HTERT RPE-1 (cell line): ENCODE measurements around the gene FAM98C.

Experiments
- in situ Hi-C: fragments of 300-500 bp; cut with MboI; formaldehyde crosslinking; loops from 4 replicates; pipeline ENCODE4 v1.14.3; 2020; ENCODE audit warnings: low sequenced_read_pairs

The FAM98C gene

DNA sequence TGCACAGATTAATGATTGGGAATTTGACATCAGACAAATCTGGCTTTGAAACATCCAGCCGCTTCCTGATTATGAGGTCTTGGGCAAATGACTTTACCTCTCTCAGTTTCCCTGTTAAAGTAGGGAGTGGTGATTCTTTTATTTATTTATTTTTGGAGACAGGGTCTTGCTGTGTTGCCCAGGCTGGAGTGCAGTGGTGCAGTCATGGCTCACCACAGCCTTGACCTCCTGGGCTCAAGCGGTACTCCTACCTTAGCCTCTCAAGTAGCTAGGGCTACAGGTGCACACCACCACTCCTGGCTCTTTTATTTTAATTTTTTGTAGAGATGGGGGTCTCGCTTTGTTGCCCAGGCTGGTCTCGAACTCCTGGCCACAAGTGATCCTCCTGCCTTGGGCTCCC, 25.8 kb upstream of the FAM98C start:
- in situ Hi-C loops, result no loop called here

DNA sequence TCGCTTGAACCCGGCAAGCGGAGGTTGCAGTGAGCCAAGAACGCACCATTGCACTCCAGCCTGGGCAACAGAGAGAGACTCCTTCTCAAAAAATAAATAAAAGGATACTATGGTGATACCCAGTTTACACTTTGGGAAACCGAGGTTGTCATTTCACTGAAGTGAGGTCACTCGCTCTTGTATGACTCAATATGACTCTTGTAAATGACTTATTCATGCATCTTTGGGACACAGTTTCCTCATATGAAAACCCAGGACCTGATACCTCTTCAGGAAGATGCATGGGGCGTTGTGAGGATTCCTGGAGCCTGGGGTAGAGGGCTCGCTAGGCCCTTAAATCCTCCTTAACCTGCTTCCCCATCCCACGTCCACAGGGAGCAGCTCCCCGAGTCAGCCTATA, 24.0 kb upstream of the FAM98C start:
- in situ Hi-C loops, result no loop called here

DNA sequence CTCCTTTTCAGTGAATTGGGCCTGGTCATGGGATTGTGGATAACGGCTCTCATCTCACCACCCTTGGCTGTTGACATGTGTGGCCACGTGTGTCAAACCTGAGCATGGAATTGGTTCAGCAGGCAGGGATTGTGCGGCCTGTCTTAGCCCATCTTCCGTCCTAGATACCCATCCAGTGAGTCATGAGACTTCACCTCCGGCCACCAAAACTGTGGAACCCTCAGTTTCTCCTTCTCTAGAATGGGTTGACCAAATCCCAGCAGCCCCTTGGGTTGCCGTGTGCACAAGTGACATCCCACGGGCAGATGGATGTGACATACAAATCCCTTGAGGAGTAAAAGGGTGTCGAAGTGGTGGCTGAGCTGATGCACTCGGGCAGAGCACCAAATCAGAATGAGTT, 21.8 kb upstream of the FAM98C start:
- in situ Hi-C loops, result no loop called here

DNA sequence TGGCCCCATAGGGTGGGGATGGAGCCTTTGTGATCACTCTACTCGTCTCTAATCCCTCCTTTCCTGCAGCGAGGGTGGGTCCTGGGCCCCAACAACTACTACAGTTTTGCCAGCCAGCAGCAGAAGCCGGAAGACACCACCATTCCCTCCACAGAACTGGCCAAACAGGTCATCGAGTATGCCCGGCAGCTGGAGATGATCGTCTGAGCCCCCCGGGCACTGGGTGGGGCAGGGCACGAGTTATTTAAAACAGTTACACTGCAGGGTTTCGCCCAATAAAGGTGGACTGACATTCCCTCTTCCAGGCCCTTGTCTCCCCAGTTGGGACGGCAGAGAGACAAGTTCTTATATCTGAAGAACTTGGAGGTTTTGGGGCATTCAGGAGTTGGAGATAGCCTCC, 19.7 kb upstream of the FAM98C start:
- in situ Hi-C loops, result no loop called here

DNA sequence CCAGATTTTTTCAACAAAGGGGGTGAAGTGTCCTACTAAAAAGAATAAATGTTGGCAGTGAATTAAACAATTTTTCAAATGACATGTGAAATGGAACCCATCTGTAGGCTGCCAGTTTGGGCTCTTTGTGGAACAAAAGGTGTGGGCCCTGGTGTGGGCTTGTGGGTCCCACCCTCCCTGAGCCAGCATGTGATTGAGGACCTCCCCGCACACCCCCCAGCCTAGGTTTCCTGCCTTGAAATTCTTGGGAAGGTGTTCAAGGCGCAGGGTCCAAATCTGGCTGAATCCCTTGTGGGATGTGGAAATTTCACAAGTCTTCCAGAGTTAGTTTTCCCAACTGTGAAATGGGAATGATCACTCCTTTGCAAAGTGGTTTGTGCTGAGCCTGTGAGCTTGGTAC, 19.1 kb upstream of the FAM98C start:
- in situ Hi-C loops, result no loop called here

DNA sequence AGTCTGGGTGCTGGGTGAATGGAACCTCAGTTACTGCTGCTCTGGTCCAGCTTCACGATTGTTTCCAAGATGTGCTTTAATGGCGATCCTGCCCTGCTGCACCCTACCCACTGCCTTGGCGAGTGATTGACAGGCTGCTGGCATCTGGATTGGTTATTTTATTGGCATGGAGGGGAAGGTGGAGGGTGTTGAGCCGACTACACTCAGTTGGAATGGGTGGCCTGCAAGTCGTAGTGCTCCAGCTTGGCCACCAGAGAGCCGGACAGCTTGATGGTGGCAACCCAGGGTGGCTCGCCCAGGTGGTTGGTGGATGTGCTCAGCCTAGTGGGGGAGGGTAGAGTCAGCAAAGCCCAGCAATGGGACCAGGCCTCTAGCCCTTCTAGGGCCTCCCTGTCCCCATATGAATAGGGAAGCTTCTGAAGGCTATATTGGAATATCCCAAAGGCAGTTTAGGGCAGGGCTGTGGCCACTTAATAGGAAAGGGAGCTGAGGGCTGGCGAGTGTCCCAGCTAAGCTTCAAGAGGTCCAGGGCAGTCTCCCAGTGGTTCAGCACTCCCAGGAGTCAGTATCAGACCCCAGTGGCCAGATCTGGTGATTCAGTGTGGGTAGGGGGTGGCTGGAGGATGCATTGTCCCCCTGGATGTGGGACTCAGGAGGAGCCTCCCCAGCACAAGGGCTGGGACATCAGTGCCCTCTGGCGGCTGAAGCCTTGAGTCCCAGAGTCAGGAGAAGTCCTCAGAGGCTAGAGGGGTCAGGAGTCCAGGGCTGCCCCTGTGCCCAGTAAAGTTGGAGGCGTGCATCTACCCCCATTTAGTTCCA, 18.5 kb upstream of the FAM98C start:
- in situ Hi-C loops, result no loop called here

DNA sequence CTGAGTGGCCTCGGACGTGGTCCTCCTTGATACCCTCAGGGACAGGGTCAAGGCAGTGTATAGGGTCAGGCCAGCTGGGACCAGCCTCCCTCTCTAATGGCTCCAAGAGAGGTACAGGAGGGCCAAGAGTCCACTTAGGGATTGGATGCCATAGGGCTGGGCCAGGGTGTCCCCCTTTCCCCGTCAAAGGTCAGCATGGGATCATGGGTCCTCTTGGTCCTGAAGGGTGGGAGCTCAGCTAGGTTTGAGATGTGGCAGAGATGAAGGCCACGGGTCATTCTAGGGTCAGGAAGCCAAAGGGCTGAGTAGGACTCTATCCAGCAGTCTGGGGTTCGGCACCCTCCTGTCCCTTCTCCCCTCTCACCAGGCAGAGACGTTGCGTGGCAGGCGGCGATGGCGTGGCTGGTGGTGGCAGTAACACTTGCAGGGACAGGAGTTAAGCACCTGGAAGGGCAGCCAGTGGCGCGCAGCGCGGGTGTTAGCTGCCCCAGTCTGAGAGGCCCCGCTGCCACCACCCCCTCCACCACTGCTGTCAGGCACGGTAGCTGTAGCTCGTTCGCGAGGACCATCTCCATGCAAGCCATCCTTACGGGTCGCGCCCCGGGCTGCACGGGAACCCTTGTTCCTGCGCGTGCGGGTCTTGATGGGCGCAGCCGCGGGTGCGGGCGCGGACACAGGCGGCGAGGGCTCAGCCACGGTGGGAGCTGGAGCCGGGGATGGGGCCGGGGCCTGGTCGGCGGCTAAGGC, 17.7 kb upstream of the FAM98C start:
- in situ Hi-C loops, result no loop called here

DNA sequence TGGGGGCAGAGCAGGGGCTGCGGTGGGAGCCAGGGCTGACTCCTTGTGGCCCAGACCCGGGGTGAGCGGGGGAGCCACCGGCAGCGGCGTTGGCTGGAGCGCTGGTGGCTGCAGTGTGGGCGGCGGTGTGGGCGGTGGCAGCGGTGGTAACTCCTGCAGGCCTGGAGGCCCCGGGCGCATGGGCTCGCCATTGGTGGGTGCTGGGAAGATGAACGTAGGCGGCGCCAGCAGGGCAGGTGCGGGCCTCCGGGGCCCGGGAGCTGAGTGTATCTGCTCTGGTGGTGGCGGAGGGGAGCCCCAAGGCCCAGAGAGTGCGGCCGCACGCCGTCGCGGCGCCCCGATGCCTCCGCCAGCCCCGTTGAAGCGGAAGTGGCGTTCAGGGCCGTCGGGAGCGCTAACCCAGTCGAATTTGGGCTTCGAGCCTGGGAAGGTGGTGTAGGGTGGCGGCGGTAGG, 17.1 kb upstream of the FAM98C start:
- in situ Hi-C loops, result no loop called here

DNA sequence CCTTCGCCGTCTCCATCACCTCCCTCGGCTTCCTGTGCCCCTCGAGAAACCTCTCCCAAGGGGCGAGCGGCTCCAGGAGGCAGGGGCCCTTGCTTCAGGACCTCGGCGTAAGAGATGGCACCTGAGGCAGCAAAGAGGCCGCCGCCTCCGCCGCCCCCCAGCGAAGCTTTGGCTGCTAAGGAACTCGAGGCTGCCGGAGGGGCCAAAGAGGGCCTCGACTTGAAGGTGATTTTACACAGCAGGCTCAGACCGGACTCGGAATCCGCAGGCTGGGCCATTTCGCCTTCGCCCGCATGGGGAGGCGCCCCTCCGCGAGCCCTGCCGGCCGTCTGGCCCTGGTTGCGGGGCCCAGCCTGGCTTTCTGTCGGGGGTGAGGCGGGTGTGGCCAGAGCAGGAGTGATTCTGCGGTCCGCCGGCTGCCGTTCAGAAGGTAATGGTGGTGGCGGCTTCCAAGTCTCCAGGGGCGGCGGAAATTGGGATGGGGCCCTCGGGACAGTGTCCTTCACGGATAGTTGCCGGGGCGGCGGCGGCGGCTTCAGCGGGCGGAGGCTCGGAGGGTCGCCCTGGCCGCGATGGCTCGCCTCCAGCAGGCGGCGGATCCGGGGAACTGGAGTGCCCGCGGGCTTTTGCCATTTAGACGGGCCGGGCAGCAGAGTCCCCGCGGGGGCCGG, 16.5 kb upstream of the FAM98C start:
- in situ Hi-C loops, result no loop called here

DNA sequence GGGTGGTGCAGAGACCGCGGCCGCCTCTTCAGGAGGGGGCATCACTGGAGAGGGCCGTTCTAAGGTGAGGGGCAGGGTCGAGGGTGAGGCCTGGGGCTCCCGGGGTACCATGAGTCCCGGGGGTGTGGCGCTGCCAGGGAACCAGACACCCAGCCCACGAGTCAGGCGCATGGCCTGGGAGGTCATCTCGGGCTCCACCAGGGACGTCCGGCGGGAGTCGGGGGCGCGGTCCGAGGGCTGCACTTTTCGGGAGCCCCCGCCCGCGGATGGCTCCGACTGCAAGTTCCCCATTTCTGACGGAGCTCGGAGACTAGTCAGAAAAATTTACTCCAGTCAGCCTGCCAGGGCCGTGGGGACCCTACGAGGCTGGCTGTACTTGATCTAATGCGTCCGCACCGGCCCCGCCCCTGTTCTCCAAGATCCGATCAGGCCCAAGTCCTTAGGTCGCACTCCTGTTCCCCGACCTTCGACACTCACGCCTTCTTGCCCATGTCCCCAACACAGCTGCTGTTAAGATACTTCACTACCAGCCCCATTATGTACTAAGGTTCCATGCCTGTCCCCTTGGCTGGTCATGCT, 15.8 kb upstream of the FAM98C start:
- in situ Hi-C loops, result no loop called here

DNA sequence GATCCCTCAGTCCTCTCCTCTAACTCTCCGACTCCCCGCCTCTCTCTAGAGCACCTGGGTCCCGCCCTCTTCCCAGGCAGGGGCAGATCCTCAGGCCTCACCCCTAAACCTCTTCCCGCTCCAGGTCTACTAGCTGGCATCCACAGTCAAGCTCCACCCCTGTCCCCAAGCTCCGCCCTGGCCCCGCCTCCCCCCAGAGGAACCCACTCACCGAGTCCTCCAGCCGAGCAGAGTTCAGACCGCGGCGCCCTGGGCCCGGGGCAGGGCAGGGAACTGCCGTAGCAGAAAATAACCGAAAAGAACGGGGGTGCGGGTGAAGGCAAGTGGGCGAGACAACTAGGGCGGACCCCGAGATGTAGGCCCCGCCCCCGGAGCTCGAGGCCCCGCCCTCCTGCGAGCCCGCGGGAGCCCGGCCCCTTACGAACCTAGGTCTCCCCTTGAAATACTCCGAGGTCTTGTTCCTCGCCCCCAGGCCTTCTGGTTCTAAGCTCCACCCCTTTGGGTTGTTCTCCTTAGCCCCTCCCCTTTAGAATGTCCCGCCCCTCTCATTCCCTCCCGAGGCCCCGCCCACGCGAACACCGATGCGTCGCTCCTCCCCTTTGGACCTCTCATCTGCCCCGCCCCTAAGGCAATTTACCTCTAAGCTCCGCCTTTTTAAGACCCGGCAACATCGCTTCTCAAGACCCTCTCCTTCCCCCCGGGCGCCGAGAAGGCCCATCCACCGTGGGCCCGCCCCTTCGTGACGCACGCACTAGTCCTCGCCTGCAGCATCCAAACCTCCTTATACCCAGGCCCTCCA, 15.1 kb upstream of the FAM98C start, which contains the start of gene GGN:
Gene GGN, minus strand, starts transcription at position 485 of the 799 bp plus-strand sequence. CDS start 773 bp downstream, outside the sequence.
- in situ Hi-C loops, result no loop called here

DNA sequence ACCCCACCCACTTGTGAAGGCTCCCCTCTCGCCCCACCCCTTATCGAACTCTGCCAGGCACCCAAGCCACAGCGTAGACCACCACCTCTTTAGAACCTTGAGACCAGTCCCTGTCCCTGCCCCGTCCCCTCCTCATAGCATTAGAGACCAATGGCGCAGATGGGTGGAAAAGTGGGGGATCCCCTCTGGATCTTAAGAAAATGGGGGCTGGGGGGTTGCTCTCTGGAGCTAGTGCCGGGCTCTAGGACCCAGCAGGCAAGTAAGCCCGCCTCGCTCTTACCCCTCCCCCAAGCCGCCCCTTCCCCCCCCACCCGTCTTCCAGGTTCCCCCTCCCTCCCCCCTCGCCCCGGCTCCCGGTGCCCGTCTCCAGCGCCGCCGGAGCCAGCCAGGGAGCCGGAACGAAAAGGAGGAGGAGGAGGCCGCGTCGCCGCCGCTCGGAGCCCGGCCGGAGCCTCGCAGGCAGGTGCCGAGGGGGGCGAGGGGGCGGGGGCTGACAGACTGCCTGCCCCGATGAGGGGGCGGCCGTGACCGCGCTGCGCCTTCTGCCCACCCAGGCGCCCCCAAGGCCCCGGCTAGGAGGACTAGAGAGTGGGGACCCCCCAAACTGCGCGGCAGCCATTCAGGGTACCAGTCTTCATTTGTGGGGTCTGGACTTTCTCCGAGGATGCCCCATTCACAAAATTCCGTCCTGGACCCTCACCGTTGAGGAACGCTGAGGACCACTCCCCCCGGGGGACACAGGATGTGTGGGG, 14.4 kb upstream of the FAM98C start, which contains the start of gene SPRED3:
Gene SPRED3, plus strand, starts transcription at position 349 of the 752 bp plus-strand sequence. CDS start 1,606 bp downstream, outside the sequence.
- in situ Hi-C loops, result no loop called here

DNA sequence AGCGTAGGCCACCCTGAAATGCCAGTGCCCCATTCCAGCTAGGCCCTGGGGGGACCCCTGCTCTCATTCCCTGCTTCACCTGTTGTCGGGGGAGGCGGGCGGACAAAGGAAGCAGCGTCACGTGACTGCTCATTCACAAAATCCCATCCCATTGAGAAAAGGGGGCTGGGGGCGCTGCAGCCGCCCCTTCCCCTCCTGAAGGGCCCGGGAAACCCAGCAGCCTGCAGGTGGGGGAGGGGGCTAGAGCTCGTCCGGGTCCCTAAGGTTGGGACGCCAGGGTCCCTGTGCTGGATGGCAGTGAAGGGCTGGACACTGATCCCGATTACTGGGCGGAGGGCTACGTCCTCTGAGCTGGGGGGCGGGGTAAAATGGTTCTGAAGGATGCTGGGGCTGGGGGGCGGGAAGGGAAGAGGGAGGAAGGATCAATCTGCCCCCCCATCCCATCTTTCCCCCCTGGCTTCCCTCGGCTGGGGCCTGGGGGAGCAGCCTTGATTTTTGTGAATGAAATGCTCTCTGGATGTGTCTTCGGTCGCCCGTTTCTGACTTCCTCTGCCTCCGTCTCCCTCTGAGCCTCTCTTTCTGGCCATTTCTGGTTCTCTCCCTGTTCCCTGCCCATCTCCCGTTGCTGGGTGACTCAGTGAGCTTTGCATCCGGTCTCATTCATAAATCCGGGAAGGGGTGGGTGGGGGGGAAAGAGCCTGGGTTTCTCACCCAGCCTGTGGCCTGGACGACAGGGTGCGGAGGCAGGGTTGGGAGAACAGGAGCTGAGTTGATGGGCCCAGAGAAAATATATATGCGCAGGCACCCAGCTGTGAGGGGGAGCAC, 13.6 kb upstream of the FAM98C start:
- in situ Hi-C loops, result no loop called here

DNA sequence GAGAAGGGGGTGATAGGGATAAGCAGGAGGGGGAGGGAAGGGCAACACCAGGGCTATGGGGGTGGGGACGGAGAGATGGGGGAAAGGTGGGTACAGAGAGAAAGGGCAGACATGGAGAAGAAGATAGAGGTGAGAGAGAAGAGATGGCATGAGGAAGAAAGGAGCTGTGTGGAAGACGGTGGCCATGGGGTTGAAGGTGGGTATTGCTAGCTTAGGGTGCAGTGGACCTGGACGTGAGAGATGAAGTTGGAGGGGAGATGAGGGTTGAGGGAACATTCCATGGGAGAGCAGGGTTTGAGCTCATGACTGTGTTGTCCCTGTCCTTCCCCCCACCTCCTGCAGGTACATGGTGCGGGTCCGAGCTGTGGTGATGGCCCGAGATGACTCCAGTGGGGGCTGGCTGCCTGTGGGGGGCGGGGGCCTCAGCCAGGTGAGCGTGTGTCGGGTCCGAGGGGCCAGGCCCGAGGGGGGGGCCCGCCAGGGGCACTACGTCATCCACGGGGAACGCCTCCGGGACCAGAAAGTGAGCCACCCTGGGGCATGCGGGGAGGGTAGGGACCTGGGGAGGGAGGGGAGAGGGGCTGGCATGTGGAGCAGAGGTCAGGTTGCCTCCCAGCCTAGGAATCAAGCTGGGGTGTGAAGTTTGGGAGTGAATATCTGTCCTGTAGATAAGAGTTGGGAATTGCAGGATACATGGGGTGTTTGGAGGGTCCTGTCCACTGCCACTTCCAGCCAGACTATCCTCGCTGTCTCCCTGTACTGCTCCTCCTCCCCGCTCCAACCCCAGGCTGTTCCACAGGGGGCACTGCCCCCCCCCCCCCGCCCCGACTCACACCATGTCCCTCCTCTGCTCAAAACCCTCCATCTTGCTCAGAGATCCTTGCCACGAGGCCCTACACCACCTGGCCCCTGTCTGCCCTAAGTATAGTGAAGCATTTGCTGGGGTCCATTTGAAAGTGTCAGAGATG, 12.7 kb upstream of the FAM98C start:
- in situ Hi-C loops, result no loop called here

DNA sequence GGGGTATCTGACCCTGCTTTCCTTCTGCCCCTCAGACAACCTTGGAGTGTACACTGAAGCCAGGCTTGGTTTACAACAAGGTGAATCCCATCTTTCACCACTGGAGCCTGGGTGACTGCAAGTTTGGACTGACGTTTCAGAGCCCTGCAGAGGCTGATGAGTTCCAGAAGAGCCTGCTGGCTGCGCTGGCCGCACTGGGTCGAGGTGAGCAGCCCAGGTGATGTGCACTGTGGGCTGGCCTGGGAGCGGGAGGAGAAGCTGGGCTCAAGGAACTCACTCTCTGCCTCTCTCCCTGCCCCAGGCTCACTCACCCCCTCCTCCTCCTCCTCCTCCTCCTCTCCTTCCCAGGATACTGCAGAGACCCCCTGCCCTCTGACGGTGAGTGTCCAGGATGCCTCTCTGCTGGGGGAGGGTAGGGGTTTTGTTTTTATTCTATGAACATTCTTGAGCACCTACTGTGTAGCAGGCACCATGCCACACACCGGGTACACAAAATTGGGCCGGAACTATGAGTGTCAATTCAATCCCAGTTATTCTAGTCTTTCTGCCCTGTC, 10.9 kb upstream of the FAM98C start:
- in situ Hi-C loops, result no loop called here

DNA sequence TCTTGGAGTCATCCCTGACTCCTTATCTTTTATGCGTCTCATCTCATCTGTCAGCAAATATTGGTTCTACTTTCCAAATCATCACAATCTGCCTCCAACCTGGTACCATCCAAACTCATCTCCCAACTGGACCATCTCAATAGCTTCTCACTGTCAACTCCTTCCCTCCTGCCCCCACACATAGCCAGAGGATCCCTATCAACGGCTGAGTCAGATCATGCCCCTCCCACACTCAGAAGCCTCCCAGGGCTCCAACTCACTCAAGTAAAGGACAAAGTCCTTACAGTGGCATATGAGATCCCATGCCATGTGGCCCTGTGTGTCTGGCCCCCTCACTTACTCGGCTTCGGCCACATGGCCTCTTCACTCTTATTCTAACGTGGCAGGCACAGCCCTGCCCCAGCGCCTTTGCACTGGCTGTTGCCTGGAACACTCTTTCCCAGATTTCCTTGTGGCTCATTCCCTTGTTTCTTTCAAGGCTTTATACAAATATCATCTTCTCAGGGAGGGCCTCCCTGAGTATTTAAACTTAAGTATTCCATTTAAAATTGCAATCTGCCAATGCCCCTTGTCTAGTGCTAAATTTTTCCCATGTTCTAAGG, 10.1 kb upstream of the FAM98C start:
- in situ Hi-C loops, result no loop called here

DNA sequence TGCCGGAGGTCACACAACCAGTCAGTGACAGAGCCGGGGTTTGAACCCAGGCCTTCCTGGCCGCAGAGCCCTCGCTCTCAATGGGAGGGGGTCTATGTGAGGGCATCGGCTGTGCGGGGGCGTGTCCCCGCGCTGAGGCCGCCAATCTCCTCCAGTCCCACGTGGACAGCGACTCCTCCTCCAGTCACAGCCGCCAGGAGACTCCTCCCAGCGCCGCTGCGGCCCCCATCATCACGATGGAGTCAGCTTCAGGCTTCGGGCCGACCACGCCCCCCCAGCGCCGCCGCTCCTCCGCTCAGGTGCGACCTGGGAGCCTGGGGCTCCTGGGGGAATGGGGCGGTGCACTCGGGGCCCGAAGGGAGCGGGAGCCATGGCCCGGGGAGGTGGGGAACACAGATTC, 8.4 kb upstream of the FAM98C start:
- in situ Hi-C loops, result no loop called here
